Mesodermal cell (in vitro differentiated cells): ENCODE data around the gene MACF1.
"Not testable (repeated sequence)": the region's sequence is repeated elsewhere in the genome, so short reads cannot be mapped to it uniquely, and the experiment has no call there.

Experiments used
- H3K27ac ChIP-seq: 2 replicates; pipeline ENCODE4 v1.7.0; 2013; ENCODE audit warnings: mild to moderate bottlenecking, low read depth, low read length, moderate library complexity; ENCODE audit not compliant: severe bottlenecking
- H3K36me3 ChIP-seq: 2 replicates; pipeline ENCODE4 v1.7.1; 2013; ENCODE audit warnings: mild to moderate bottlenecking, low read length, moderate library complexity; ENCODE audit not compliant: control insufficient read depth, insufficient read depth
- H3K4me1 ChIP-seq: one replicate; pipeline ENCODE4 v1.7.1; 2013; ENCODE audit warnings: mild to moderate bottlenecking, low read length; ENCODE audit not compliant: insufficient read depth, control insufficient read depth, poor library complexity, severe bottlenecking
- H3K4me3 ChIP-seq: 2 replicates; pipeline ENCODE4 v1.7.0; 2013; ENCODE audit warnings: low read length, control low read depth, mild to moderate bottlenecking; ENCODE audit not compliant: insufficient read depth, poor library complexity, severe bottlenecking; ENCODE audit errors: extremely low read depth
- H3K9me3 ChIP-seq: 2 replicates; pipeline ENCODE4 v1.7.1; 2013; ENCODE audit warnings: mild to moderate bottlenecking, low read length, moderate library complexity; ENCODE audit not compliant: control insufficient read depth
- WGBS, 2 experiments: methylation state at CpG; one replicate each; pipeline ENCODE4 v1.1.5; 2013; ENCODE audit warnings: missing lambda C conversion rate in 2 of 2; ENCODE audit not compliant: insufficient coverage in 2 of 2; 5-methylcytosine and 5-hydroxymethylcytosine counted together

The MACF1 gene

DNA sequence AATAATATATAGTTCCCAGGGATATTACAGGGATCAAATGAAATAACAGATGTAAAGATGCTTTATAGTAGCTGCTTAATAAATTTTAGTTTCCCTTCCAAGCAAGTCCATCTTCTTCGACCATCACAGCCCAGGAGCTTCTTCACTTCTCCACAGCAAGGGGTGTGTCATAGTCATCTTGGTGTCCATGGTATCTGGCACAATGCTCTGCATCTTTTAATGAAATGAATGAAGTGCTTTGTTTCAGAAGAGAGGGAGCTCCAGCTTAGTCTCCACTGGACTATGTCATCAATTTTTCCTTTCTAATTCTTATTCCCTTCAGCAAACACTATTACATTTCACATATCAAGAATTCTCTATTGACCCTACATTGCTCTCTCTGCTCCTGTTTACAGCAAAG, 4.9 kb upstream of the MACF1 start:
- peaks cover 33% of the 10 kb centered on the region for H3K4me1 ChIP-seq
- no peak overlapping the region for H3K27ac ChIP-seq
- H3K4me3 ChIP-seq = no peak overlapping the region
- H3K36me3 ChIP-seq = no peaks in the 10 kb centered on the region
- no peaks in the 10 kb centered on the region for H3K9me3 ChIP-seq
- WGBS, 2 experiments = no CpG with 5 or more reads among the region's 1 CpG

DNA sequence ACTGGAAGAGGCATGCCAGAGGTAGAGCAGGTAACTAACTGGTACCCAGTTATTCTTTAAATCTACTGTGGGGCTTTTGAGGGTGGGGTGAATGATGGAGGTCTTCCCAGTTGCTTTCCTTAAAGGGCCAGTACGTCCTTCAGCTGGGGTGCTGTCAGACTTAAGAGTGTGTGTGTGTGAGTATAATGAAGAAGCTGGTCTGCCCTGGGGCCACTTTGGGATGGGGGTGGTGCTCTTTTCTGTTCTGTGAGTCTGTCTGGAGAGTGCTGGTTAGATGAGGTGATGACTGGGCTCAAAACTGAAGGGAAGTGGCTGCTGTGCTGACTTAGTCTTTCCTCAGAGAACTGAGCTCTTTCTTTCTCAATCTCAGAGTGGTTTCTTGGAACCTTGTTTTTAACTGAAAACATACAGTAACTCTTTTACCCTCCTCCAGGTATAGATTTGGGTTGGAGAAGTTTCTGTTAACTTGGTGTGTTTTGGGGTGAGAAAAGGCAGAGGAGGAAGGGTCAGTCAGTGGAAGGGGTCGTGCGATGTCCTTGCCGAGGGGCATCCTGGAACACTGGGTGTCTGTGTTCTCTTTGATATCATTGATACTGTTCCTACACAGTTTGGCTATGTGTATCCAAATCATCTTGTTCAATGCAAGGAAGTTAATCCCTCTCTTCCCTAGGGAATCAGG, 746 bp downstream of the MACF1 start:
- Histone ChIP-seq H3K4me3 (peak overlapping the region; percentile 65), H3K36me3 (peaks cover 31% of the 10 kb centered on the region), H3K4me1 (peaks cover 20% of the 10 kb centered on the region), H3K27ac (peak overlapping the region; percentile 99), H3K9me3 (no peaks in the 10 kb centered on the region)
- WGBS, 2 experiments = 20% methylated on average over 1 of the region's 4 CpGs; no CpG with 5 or more reads in 1 of the 2 experiments

DNA sequence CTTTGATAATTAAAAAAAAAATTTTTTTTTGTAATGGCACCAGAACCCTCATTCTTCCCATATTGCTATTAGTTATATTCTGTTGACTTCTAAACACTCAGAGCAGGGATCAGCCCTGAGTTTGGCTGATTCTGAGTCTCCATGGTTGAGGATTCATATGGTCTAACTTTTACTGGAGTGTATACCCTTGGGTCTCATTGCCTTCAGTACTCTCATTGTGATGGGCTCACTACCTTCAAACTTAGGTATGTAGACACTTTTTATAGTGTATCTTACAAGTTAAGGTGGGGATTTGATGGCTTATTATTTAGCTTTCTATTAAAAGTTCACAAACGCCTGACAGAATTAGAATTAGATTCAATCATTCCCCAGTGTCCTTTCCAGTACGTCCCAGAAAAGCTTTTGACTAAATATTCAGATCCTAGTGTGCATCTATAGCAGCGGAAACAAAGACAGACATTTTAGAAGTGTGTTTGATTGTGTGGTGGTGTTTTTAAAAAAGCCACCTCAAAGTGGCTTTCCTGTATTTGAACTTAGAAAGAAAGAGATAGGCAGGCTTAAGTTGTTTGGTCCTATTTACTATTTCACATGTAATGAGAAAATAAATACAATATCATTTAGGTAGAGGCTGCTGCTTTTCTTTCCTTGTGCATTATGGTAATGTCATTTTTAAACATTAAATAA, 1.4 kb downstream of the MACF1 start:
- H3K4me3 ChIP-seq = peak overlapping the region; percentile 65
- H3K27ac ChIP-seq = peak overlapping the region; percentile 99
- peaks cover 20% of the 10 kb centered on the region for H3K4me1 ChIP-seq
- peaks cover 38% of the 10 kb centered on the region for H3K36me3 ChIP-seq
- H3K9me3 ChIP-seq = no peaks in the 10 kb centered on the region
- WGBS, 2 experiments = no CpG with 5 or more reads among the region's 3 CpGs

DNA sequence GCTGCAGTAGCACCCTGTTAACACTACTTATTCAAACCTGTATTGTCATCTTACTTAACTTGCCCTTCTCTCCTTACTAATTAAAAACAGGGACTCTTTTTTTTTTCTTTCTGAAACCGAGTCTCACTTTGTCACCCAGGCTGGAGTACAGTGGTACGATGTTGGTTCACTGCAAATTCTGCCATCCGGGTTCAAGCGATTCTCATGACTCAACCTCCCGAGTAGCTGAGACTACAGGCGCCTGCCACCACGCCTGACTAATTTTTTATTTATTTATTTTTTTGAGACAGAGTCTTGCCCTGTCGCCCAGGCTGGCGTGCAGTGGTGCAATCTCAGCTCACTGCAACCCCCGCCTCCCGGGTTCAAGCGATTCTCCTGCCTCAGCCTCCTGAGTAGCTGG, 3.9 kb downstream of the MACF1 start:
- H3K27ac ChIP-seq, H3K9me3 ChIP-seq, H3K4me3 ChIP-seq: not testable (repeated sequence)
- peaks cover 36% of the 10 kb centered on the region for H3K4me1 ChIP-seq
- peaks cover 39% of the 10 kb centered on the region for H3K36me3 ChIP-seq
- 98% methylated on average over 8 to 9 of the region's 12 CpGs for WGBS, 2 experiments

- H3K4me3 ChIP-seq = no peak overlapping the region
- H3K9me3 ChIP-seq = no peaks in the 10 kb centered on the region
- H3K4me1 ChIP-seq = peaks cover 51% of the 10 kb centered on the region
- H3K36me3 ChIP-seq = peaks cover 49% of the 10 kb centered on the region
- H3K27ac ChIP-seq = no peak overlapping the region
- 90 to 100% methylated on average over 1 to 2 of the region's 3 CpGs for whole genome bisulfite sequencing, 2 experiments
Observed at GRCh38 chr1:39210649-39211048, 6.2 kb downstream of the MACF1 start.

- Histone ChIP-seq H3K9me3 (no peaks in the 10 kb centered on the region), H3K27ac (peak overlapping the region; percentile 99), H3K4me3 (no peak overlapping the region), H3K4me1 (peaks cover 59% of the 10 kb centered on the region), H3K36me3 (peaks cover 53% of the 10 kb centered on the region)
- WGBS, 2 experiments = 93 to 96% methylated on average over 6 to 8 of the region's 8 CpGs
Observed at GRCh38 chr1:39212499-39212898, 8.0 kb downstream of the MACF1 start.

GRCh38 chr1:39213511-39214002, 9.1 kb downstream of the MACF1 start:
- H3K4me3 ChIP-seq = no peak overlapping the region
- H3K9me3 ChIP-seq = no peaks in the 10 kb centered on the region
- 77 to 79% methylated on average over 2 to 3 of the region's 7 CpGs for WGBS, 2 experiments
- peaks cover 51% of the 10 kb centered on the region for H3K36me3 ChIP-seq
- H3K4me1 ChIP-seq = peaks cover 56% of the 10 kb centered on the region
- peak overlapping the region; percentile 99 for H3K27ac ChIP-seq

DNA sequence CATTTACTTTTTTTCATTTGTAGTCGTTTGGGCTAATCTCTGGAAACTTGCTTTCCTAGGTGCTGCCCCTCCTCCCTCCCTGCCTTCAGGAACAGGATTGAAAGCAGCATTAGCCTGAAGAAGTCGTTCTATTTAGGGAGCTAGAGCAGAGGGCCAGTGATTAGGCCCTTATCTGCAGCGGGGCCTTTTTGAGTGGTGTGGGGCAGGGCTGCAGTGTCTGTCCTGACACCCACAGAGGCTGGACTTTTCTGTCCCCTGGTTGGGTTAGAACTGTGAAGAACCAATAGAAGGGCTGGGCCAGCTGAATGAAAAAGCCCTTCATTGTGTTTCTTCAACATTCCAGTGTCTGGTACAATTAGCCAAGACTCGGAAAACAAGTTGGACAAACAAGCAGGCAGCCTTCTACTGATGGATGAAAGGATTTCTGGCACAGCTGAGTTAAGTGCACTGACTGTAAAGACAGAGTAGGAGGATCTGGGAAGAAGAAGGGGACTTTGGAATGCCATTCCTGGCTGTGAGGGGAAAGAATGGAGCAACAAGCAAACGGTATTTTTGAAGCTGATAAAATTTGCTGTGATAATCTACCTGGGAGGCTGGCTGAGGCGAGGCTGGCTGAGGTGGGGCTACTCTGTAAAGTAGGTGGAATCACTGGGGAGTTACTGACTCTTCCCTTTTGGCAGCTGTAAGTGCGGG, 9.7 kb downstream of the MACF1 start:
- H3K27ac ChIP-seq = peak overlapping the region; percentile 99
- WGBS, 2 experiments = 40 to 46% methylated on average over 5 of the region's 7 CpGs
- H3K36me3 ChIP-seq = peaks cover 50% of the 10 kb centered on the region
- peaks cover 56% of the 10 kb centered on the region for H3K4me1 ChIP-seq
- no peak overlapping the region for H3K4me3 ChIP-seq
- H3K9me3 ChIP-seq = no peaks in the 10 kb centered on the region

DNA sequence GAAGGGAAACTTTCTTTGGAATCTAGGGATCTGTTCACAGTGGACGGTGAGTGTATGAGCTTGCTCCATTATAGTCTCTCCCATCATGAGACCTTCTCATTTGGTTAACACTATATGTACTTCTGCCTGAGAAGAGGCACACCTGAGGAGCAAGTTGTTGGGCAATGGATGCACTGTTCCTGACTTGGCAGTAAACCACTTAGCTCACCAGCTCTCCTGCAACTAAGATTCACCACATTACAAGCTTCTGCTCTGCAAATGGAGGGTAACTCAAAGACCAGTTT, 10.2 kb downstream of the MACF1 start:
- H3K9me3 ChIP-seq = no peaks in the 10 kb centered on the region
- 80% methylated on average over 1 of the region's 1 CpG; no CpG with 5 or more reads in 1 of the 2 experiments for WGBS, 2 experiments
- peak overlapping the region; percentile 99 for H3K27ac ChIP-seq
- peaks cover 56% of the 10 kb centered on the region for H3K4me1 ChIP-seq
- peak overlapping the region; percentile 5 for H3K4me3 ChIP-seq
- peaks cover 49% of the 10 kb centered on the region for H3K36me3 ChIP-seq

- Histone ChIP-seq H3K4me1 (peaks cover 56% of the 10 kb centered on the region), H3K27ac (peak overlapping the region; percentile 99), H3K9me3 (no peaks in the 10 kb centered on the region), H3K4me3 (peak overlapping the region; percentile 5), H3K36me3 (peaks cover 48% of the 10 kb centered on the region)
- 94% methylated on average over 3 to 6 of the region's 11 CpGs for WGBS, 2 experiments
Observed at GRCh38 chr1:39214998-39215873, 10.7 kb downstream of the MACF1 start.
